ENCODE results near the gene DNAI2. TPM values are rescaled to one million over a fixed set of nuclear protein-coding genes. Genes with fewer than 3 reads are reported as not detected.

DNAI2 gene
- total RNA-seq, 4 donors from 2014 or later, result not detected

DNA sequence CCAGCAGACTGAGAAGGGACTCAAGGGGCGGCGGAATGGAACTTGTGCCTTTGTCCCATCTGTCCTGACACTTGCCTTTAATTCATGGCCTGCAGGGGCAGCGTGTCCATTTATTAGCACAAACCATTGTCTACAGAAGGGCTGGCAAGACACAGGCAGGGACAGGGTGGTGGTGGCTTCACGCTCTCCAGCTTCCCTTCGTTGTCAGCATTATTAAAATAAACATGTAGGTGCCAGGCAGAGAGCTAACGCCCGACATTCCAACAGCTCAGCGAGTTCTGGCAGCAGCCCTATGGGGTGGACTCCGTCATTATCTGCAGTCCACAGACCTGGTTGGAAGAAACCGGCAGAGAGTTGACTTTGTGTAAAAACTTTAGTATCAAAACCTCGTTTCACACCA lies 16.3 kb downstream of the DNAI2 start:
- no peaks in the 10 kb centered on the region for H3K27me3 ChIP-seq
- no peak overlapping the region for H3K4me3 ChIP-seq
- no peak for DNase-seq
- no peaks in the 10 kb centered on the region for H3K36me3 ChIP-seq
- no peaks in the 10 kb centered on the region for H3K9me3 ChIP-seq
- H3K4me1 ChIP-seq, result no peaks in the 10 kb centered on the region
- H3K27ac ChIP-seq, result no peak overlapping the region
- TF ChIP-seq, protein P1, sequence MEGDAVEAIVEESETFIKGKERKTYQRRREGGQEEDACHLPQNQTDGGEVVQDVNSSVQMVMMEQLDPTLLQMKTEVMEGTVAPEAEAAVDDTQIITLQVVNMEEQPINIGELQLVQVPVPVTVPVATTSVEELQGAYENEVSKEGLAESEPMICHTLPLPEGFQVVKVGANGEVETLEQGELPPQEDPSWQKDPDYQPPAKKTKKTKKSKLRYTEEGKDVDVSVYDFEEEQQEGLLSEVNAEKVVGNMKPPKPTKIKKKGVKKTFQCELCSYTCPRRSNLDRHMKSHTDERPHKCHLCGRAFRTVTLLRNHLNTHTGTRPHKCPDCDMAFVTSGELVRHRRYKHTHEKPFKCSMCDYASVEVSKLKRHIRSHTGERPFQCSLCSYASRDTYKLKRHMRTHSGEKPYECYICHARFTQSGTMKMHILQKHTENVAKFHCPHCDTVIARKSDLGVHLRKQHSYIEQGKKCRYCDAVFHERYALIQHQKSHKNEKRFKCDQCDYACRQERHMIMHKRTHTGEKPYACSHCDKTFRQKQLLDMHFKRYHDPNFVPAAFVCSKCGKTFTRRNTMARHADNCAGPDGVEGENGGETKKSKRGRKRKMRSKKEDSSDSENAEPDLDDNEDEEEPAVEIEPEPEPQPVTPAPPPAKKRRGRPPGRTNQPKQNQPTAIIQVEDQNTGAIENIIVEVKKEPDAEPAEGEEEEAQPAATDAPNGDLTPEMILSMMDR (IDR thresholded peaks at IDR 0.05), result no peak
- TF ChIP-seq POLR2A (IDR thresholded peaks at IDR 0.05), result no peak

DNA sequence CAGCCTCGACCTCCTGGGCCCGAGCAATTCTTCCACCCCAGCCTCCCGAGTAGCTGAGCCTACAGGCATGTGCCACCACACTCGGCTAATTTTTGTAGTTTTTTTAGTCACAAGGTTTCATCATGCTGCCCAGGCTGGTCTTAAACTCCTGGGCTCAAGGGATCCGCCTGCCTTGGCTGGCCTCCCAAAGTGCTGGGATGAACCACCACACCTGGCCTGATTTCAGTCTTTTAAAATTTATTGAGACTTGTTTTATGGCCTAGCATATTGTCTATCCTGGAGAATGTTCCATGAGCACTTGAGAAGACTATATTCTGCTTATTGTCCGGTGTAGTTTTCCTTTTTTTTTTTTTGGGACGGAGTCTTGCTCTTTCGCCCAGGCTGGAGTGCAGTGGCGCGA lies 18.5 kb downstream of the DNAI2 start:
- TF ChIP-seq, protein P1 (IDR thresholded peaks at IDR 0.05), result no peak
- TF ChIP-seq POLR2A (IDR thresholded peaks at IDR 0.05), result no peak

DNA sequence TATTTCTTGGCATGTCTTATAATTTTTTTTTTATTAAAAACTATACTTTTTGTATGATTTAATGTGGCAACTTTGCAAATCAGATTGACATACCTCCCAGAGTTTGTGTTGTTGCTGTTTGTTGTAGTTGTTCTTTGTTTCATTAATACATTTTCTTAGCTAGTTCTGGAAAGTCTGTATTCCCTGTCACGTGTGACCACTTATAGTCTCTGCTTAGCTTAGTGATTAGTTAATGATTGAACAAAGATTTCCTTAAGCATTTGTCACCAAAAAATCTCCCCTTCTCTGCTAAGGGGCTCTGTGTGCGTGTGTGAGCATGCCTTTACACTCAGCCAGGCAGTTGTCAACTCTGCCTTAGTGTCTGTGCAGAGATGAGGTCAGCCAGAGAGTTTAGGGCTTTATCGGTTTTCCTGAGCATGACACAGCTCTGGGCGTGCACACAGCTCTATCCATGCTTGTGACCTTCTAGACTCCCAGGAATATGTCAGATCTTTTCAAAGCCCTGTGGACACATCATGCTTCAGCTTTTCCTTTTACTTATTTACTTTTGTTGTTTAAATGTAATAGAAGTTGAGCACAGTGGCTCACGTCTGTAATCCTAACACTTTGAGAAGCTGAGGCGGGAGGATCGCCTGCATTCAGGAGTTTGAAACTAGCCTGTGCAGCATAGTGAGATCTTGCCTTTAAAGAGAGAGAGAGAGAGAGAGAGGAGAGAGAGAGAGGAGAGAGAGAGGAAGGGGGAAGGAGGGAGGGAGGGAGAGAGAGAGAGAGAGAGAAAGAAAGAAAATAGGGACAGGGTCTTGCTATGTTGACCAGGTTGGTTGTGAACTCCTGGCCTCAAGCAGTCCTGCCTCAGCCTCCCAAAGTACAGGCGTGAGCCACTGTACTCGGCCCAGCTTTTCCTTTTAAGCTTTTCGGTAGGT lies 21.9 kb downstream of the DNAI2 start:
- no peak for TF ChIP-seq POLR2A (IDR thresholded peaks at IDR 0.05)
- TF ChIP-seq, protein P1 (IDR thresholded peaks at IDR 0.05), result no peak
- no peaks in the 10 kb centered on the region for H3K36me3 ChIP-seq

More for the DNA sequence above, 18.5 kb downstream of the DNAI2 start:
- DNase-seq, result no peak
- H3K27me3 ChIP-seq, result no peaks in the 10 kb centered on the region
- no peaks in the 10 kb centered on the region for H3K36me3 ChIP-seq
- no peaks in the 10 kb centered on the region for H3K4me1 ChIP-seq
- no peak overlapping the region for H3K27ac ChIP-seq
- H3K4me3 ChIP-seq, result no peak overlapping the region
- H3K9me3 ChIP-seq, result no peaks in the 10 kb centered on the region

DNA sequence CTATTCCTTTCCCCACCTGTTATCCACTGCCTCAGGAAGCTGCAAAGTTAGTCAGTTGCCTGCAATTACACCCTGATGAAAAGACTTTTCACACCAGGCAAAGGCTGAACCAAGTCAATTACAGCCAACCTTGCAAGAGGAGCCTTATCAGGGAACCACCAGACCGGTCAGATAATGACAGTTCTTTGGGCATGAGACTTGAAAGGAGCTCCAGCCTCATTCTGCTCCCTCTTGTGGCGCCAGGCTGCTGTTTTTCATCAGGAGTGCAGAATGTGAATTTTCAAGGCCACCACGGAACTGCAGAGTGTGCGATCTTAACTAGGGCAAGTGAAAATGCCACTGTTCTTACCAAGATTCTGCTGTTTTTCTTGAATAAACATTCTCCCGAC lies 22.5 kb downstream of the DNAI2 start:
- Histone ChIP-seq H3K9me3 (no peaks in the 10 kb centered on the region), H3K36me3 (no peaks in the 10 kb centered on the region), H3K4me1 (no peaks in the 10 kb centered on the region), H3K27me3 (no peaks in the 10 kb centered on the region), H3K4me3 (no peak overlapping the region), H3K27ac (no peak overlapping the region)
- peak in 1 of 3 donors; percentile 72 for DNase-seq
- TF ChIP-seq POLR2A (IDR thresholded peaks at IDR 0.05), result no peak
- TF ChIP-seq, protein P1 (IDR thresholded peaks at IDR 0.05), result peak in 4 of 6 experiments; percentile 35 to 49 (median 47)

More for the DNA sequence above, 21.9 kb downstream of the DNAI2 start:
- DNase-seq, result no peak
- Histone ChIP-seq H3K27ac (no peak overlapping the region), H3K9me3 (no peaks in the 10 kb centered on the region), H3K27me3 (no peaks in the 10 kb centered on the region), H3K4me1 (no peaks in the 10 kb centered on the region), H3K4me3 (no peak overlapping the region)

DNA sequence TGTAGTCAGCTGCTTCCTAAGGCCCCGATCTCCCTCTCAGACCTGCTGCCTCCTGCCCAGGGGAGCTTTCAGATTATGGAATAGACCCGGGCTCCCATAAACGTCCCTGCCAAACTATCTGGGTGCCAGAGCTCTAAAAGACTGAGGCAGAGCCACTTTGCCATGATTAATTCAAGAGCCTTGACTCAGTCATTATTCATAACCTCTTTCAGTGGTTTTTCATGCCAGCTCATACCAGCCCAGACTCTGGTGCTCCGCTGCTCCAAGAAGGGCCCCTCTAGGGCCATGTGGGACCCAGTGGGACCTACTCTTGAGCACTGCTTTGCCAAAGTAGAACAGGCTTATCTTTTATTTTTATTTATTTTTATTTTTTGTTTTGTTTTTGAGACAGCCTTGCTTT lies 23.9 kb downstream of the DNAI2 start:
- no peak for DNase-seq
- Histone ChIP-seq H3K9me3 (no peaks in the 10 kb centered on the region), H3K4me1 (no peaks in the 10 kb centered on the region), H3K27ac (no peak overlapping the region), H3K27me3 (no peaks in the 10 kb centered on the region), H3K36me3 (no peaks in the 10 kb centered on the region), H3K4me3 (no peak overlapping the region)
- TF ChIP-seq POLR2A (IDR thresholded peaks at IDR 0.05), result no peak
- TF ChIP-seq, protein P1 (IDR thresholded peaks at IDR 0.05), result no peak
